T-helper 1 cell treated with Interleukin-12 subunit alpha and Interleukin-12 subunit beta and Interleukin-4 antibody, amounts not matched to agents 30 ng/mL and 1 ng/mL, for 36 hours (primary cell): Measurements from ENCODE around the gene RAD51B. TPM values are rescaled to one million over a fixed set of nuclear protein-coding genes. Genes with fewer than 3 reads are reported as not detected.

Experiments used
- intact Hi-C: fragments of 100-400 bp; cut with micrococcal nuclease; formaldehyde crosslinking; loops from one replicate; pipeline ENCODE4 v1.15.1; 2024
- total RNA-seq: library from RNA; stranded (reverse); gene quantifications from 2 replicates; pipeline ENCODE4 v1.2.3, GENCODE V29; 2022

RAD51B gene
- total RNA-seq, 1 donor from 2014 or later = 24.4 TPM

DNA sequence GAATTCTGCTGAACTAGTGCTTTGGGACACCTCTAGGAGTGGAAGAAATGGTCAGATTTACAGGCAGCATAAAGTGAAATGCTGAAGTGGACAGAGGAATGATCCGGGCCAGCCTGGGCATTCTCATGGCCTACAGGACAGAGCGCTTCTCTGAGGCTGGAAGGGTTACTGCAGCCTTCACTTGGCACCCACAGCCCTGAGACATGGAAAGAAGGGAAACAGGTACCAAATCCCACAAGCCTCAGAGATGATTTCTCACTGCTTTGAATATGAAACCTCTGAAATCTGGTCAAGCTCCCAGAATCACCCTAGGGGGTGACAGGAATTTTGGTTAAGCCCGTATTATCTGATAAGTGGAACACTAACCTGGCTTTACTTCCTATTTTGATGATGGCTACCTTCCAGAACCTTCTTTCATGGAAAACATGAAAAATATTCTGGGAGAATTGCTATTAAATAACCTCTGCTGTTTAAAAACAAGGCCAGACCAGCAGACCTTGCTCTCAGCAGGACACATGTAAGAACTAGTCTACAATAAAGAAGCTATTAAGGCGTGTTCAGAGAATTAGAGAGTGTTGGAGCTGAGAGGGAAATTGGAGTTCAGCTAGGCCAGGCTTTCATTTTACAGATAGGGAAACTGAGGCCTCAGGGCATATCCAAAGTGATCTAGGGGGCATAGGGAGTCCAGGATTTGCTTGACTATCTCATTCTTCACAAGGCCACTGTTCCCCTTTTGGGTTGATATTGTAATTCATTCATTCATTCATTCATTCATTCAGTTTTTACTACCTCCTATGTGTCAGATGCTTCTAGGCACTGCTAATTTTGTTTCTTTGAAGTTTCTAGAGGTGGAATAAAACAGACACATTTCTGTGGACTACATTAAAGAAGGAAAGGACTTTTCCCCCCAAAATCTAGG, 691.8 kb downstream of the RAD51B start:
- intact Hi-C loops = no loop called here

DNA sequence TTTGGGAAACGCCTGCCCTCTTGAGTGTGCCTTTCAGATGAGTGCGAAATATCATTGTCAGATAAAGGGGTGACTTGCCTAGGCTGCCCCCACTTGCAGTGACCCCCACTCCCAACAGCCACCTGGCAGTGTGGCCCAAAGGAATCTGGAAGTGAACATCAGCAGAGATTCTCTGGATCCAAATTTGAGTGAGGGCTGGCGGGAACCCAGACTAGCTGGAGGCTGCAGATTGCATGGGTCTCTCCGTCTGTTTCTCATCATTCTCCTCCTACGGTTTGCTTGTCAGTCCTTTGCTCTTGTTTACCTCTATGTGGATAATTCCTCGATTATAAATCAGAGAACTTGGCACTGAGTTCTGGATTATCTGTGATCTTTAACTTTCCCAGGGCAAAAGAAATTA, 692.5 kb downstream of the RAD51B start:
- intact Hi-C loops = no loop called here

DNA sequence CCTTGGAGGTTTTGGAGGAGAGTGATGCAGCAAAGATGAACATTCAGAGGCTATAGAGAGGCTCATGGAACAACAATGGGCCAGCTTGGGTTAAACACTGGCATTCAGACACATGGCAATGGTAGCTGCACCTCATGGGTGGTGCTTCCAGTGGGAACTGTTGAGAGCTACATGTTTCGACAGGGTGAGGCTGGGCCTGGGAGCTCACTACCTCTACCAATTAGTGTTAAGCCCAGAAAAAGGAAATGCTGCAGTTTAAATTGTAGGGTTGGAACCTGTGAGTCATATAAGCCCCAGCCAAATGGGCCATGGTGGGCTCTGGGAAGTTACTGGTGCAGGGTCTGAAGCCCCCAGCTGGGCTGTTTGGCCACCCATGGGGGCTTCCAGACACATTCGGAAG, 693.6 kb downstream of the RAD51B start:
- intact Hi-C loops = no loop called here

DNA sequence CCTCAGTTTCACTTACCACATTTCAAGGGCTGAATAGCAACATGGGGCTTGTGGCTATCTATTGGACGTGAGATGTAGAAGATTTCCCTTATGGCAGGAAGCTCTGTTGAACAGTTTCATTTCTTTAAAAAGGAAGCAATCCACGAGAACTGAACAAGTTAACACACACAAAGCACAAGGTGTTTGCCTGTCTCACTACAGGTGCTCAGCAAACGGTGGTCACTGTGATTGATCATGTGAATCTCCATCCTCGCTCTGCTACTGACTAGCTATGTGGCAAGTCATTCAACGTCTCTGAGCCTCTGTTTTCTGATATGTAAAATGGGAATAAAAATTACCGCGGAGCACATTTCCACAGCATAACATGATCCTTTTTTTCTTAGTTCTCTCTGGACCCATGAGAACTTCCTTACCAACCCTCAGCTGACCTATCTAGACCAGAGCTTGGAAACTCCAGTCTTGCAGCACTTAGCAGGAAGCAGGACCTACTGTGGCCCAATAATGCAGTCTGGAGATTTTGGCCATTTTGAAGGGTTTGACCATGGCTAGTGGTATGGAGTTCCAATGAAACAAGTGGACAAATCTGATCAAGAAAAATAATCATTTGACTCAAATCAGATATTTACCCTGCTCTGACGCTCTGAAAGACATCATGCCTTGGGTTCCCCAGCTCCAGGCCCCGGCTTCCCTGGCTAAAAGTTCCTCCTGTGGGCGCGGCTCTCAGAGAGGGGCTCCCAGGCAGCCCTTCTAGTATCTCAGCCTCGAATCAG, 694.4 kb downstream of the RAD51B start:
- intact Hi-C loops = no loop called here

DNA sequence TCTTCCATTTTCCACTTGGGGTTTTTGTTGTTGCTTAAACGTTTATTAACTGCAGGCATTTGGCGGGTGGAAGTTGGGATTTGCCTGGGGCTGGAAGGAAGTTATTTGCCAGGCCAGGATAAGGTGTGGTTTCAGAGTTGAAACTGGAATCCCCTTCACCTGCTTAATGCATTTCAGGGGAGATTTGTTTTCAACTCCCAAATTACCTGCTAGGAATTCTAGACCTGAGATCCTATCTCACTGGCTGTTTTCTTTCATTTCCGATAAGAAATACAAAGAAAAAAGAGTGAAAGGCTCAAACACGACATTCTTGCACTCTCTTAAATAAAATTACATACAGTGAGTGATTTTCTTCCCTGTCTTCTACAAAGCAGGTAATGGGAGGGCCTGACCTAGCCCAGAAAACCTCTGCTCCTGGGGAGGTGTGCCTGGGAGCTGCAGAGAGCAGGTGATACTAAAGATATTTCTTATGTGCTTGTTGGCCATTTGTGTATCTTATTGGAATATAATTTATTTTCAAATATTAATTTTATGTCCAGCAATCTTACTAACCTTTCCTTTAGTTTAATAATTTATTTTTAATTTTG, 695.1 kb downstream of the RAD51B start:
- intact Hi-C loops = no loop called here

DNA sequence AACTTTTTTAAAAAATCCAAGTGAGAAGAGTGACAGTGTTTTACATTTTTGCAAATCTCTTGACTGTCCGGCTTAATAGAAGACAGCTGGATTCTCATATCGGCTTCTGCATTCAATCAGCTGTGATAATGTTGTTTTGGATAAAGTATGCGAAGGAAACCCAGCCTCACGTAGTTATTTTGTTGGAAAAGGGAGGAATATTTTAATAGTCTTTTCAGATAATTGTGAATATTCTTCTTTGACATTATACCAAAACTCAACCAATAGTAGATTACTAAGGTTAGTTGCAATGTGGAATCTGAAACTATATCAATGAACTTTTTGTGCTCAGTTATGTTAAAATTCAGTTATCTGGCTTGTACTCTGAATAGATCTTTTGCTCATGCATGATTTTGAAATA, 696.8 kb downstream of the RAD51B start:
- intact Hi-C loops = no loop called here

DNA sequence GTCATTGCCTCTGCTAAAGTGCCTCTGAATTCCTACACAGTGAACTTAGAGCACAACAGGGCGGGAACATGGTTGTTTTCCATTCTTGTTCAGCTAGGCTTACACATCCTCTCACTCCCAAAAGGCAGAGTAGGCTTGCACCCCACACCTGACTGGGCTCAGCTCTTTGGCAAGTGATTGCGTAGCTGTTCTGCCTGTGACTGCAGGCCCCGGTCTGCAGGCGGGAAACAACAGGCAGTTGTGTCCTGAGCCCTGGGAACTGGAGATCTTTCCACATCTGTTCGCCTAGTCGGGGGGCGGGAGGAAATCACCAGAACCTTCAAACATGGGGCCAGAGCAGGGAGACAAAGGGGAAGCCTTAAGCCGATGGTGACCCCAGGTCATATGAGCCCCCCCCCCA, 698.6 kb downstream of the RAD51B start:
- intact Hi-C loops = no loop called here

DNA sequence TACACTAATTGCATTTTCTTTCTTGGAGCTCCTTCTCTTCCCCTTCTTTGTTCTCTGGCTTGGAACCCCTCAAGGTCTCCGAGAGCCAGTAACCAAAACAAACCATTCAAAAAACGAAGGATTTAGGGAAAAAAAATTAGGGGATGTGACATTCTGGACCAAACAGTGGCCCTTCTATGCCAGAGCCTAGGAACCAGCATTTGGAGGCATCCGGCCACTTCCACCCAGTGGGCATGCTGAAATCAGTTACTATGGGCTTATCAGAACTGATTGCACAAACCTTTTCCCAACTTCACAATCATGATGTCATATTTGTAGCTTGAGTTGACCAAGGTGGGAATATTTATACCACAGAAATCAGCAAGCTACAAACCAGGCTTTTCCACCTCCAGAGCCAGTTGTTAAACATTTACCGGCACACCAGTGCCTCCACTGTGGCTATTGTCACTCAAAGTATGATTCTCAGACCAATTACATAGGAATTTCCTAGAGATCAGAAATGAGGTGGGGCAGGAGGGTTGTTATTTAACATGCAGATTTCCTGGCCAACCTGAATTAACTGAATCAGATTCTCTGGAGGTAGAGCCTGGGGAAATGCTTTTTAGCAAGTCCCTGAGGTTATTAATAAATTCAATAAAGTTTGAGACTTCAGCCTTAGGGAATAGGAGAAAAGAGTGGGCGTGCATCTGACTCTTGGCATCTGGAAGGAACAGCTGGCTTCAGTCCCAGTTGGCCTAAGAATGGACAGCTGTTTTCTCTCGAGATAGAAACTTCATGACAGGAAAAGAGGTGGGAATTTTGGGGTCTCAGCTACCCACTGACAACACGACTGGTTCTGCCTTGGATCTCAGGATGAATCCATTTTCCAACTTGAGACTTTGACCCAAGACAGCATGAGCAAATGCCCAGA, 699.4 kb downstream of the RAD51B start:
- intact Hi-C loops = no loop called here

DNA sequence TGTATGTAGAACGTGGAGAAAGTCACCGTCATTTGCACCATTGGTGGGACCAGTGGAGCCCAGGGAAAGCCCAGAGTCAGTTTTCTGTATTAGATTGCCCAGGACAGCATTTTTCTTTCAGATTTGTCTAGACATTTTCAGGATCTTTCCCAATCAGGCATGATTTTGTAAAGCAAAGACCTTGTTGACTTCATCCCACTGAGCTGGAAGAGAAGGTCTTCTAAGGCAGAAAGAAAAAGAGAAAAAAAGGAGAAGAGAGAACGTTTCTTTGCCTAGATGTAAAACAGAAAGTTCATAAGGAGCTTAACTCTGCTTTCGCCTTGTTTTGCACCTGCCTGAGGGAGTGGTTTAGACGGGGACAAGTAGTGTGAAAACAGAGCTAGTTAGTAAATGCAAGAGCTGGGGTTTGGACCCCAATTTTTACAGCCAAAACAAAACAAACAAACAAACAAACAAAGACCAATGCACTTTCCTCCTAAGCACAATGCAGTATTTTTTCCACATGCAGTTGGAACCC, 700.1 kb downstream of the RAD51B start:
- intact Hi-C loops = no loop called here

DNA sequence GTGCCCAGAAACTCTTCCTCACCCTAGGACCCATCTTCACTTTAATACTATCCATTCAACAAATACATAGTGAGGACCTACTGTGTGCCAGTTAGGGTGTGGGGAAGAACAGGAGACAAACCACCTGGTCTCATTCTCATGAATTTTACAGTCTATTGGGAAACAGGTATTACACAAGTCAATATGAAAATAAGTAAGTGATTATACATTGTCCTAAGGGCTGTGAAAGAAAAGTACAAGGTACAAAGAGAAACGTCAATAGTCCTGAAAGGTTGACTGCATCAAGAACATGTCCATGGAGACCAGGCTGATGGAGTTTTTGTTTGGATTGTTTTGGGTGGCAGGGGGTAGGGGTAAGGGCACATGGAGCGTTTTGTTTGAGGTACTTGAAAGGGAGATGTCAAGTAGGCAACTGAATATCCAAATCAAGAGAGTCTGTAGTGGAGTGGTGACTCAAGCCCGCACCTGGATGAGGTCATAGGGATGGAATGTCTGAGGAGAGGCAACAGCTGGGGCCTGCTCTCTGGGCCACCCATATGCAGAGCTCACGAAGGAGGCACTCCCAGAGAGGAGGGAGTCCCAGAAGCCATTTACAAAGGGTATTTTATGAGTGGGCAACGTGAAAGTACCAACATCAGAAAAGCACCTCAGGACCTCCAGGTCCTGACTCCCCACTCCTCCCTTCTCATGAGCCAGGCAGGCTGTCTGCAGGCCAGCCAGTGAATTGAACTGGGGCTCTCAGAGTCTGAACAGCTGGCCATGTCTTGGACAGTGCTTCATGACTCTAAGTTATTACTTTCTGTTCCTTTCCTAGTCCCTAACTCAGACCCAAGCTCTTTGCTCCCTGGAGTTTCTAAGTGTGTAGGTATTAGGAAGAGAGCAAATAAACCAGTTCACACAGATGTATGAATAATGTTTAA, 701.3 kb downstream of the RAD51B start:
- intact Hi-C loops = no loop called here

DNA sequence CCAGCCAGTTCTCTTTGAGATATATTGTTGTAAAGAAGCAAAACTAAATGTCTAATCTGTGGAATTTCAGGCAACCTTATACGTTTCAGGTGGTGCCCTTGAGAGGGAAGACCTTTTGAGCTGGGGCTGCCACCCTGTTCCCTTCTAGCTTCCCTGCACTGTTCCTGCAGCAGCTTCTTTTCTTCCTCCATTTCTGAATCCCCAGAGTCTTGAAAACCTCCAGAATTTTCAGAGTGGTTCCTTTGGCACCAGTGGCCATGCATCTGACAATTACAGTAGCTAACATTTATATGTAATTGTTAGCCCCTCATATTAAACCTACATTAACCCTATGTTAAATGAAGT, 702.0 kb downstream of the RAD51B start:
- intact Hi-C loops = no loop called here

DNA sequence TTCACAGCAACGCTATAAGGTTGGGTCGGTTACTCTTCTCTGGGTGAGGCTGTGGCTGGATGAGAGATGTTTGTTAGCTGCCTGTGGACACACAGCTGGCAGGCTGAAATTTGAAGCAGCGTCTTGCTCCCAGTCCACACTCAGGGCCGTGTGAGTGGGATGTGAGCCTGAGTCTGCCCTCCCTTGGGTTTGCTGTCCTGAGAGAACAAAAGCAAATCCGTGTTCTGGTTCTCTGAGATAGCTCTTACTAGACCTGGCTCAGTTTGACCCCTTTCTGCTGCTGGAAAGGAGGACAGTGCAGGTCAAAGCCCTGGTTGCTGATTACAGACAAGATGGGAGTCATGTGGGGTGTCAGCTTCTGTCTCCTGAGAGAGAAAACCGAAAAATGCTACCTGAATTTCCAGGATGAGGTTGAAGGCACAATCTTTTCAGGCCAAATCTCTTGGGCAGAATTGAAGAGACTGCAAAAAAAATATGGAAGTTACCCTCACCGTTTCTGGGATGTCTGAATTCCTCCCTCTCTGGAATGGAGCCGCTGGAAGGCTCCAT, 702.5 kb downstream of the RAD51B start:
- intact Hi-C loops = no loop called here

DNA sequence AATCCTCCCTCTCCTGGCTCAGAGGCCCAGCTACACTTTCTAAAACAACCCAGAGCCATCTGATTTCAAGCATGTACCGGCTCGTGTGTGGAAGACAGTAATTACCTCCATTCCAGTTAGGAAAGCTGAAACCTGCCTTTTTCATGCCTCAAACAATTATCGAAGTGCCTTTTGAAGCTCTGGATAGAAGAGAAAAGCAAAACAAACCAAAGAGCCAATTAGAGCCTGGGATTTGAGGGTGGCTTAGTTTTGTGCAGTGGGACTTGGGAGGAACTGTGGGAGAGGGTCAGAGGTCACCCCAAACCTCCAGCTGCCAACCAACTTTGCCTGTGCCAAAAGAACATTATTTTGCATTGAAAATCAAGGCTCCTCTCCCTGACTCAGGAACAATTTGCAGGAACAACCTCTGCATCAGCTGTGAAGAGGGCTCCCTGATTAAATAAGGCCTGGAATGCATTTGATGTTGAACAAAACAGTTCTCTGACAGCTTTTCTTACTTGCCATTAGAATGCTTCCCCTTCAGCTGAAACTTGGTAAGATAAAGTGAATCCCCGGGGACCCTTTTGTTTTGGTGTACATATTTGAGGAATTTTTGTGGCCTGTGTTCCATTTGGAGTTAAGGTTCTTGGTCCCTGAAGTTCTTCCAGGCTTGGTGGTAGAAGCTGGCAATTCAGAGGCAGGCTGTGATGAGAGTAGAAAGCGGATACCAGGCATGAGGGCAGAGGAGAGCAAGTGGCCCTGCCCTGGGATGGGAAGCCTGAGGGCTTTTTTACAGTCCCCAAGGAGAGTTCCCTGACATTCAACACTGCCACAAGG, 703.1 kb downstream of the RAD51B start:
- intact Hi-C loops = no loop called here

DNA sequence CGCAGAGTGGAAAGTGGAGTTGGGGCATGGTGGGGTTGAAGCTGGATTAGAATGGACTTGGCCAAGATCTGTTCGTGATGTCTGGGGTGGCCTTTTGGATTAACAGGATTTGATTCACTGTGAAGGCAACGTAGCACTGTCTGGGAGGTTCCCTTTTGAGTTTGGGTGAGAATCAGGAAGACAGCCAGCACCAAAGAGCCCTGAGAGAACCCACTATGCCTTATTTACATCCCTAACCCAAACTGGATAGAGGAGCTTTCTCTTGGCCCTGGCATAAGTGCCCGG, 703.7 kb downstream of the RAD51B start:
- intact Hi-C loops = no loop called here

DNA sequence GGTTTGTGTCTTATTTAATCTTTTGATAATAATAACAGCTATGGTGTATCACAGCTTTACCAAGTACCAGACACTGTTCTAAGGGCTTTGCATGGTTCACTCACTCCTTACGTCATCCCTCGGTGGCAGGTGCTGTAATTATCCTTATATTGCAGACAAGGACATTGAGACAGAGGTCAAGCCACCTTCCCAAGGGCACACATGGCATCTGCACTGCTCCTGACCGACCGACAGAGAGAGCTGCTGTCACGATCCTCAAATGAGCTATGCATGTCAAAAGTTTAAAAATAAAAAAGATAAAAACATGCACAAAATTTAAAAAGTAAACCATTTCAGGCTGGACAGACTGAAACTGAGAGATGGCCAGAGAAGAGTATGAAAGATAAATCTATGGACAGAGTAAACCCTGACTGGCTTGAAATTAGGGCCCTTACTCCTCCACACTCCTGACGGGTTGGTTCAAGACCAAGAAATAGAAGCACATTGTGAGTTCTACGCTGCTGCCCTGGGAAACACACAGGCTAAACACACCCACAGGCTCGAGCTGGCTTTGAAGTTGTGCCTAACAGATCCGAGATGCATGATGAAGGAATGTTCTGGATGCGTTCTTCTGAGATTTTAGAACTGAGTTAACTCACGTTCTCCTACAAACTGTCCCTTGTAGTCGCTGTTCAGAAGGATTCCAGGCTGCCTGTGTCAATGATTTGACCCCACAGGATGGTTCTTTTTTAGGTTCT, 704.6 kb downstream of the RAD51B start:
- intact Hi-C loops = no loop called here

DNA sequence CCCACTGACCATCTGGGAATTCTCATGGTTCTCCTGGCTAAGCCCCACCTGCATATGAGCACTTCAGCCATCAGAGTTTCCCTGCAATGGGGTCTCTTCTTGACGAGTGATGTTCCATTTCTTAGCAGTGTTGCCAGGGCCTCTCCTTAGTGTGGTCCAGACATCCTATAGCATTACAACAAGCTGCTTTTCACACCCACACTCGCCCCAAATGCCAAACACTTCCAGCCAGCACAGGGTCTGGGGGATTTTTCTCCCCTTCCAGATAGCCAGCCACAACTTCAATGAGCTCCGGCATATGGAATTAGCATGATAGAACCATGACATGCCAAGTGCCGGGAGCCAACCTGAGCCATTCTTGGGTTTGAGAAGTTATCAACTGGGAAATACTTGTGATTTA, 705.9 kb downstream of the RAD51B start:
- intact Hi-C loops = no loop called here

DNA sequence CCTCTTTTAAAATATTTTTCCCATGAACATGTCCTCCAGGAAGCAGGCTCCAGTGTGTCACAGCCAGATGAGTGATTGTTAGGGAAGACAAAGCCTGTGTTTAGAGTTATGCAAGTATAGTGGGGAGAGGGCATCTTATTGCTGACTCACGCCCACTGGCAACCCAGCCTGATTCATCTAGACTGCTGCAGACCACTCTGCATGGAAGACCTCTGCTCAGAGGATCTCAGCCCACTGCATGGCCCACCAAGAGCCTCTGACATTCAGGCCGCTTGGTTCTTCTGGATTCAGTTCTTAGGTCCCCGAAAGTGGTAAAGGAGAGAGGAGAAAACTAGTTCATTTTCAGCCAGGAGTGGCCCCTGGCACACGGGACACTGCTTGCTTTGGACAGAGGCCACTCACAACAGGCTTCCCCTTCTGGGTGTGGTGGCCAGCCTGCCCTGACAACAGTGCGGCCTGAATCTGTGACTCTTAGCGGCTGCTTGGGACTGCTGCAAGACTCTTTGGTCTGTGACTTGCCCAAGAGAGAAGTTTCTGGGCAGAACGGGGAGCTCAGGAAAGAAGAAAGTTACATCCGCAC, 707.0 kb downstream of the RAD51B start:
- intact Hi-C loops = no loop called here

DNA sequence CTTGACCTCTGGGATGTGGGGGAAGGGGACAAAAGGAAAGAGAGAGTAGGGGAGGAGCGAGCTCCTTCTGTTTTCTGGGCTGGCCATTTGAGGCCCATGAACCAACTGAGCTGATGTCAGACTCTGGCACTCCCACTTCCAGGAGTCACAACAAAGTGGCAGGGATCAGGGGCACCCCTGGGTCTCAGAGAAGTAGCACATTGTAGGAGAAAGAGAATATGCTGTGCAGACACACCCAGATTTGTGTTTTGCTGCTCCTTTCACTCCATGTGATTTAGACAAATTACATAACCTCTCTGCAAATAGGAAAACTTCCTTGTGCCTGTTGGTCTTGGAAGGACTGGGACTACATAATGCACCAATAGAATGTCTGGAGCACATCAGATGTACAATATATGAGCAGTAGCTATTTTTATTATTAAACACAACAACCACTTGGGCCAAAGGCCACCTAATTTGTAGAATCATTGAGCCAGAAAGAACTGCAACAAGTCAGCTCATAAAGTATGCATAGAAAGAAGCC, 707.8 kb downstream of the RAD51B start:
- intact Hi-C loops = no loop called here
